GM12878 (cell line): ENCODE measurements around the gene SLC6A7.

ENCODE experiments used
- CTCF ChIP-seq, 3 experiments: IDR thresholded peaks in 2 of 3; conservative IDR thresholded peaks in 1 of 3; 2 replicates each; pipeline ENCODE4 v1.5.1; 2011; ENCODE audit warnings: low read depth in 3 of 3, low read length in 3 of 3, mild to moderate bottlenecking in 3 of 3, control low read depth in 2 of 3, moderate library complexity in 2 of 3, inconsistent platforms in 1 of 3, mixed read lengths in 1 of 3; ENCODE audit not compliant: control insufficient read depth in 2 of 3, insufficient read depth in 1 of 3; ENCODE audit errors: extremely low read depth in 1 of 3
- ESRRA ChIP-seq: IDR thresholded peaks from 2 replicates; pipeline ENCODE4 v1.6.1; 2012; ENCODE audit warnings: mild to moderate bottlenecking, low read length, improper control_type of control experiment
- IRF3 ChIP-seq: fragments of 450-650 bp; IDR thresholded peaks from 2 replicates; pipeline ENCODE4 v1.6.1; 2014; ENCODE audit warnings: mild to moderate bottlenecking
- KDM1A ChIP-seq: fragments of 200-600 bp; sonication (generic); IDR thresholded peaks from 2 replicates; pipeline ENCODE4 v1.6.1; 2016; ENCODE audit warnings: borderline replicate concordance
- NFIC ChIP-seq: IDR thresholded peaks from 2 replicates; pipeline ENCODE4 v1.6.1; 2012; ENCODE audit warnings: low read depth, mild to moderate bottlenecking, inconsistent platforms, low read length, moderate library complexity
- POLR2AphosphoS5 ChIP-seq: IDR thresholded peaks from 2 replicates; pipeline ENCODE4 v1.6.1; 2011; ENCODE audit warnings: mild to moderate bottlenecking, low read length, inconsistent platforms
- TCF3 ChIP-seq: IDR thresholded peaks from 2 replicates; pipeline ENCODE4 v1.6.1; 2012; ENCODE audit warnings: low read depth, mild to moderate bottlenecking, low read length, borderline replicate concordance; ENCODE audit not compliant: insufficient read depth
- USF2 ChIP-seq: IDR thresholded peaks from 2 replicates; pipeline ENCODE4 v1.6.1; 2011; ENCODE audit warnings: low read depth, low read length, improper control_type of control experiment, borderline replicate concordance
- ZSCAN29 ChIP-seq: fragments of 450-650 bp; IDR thresholded peaks from 2 replicates; pipeline ENCODE4 v1.6.1; 2017; ENCODE audit warnings: mild to moderate bottlenecking, moderate library complexity

- TF ChIP-seq CTCF (IDR thresholded peaks at IDR 0.05 in 2 of 3, conservative IDR thresholded peaks at IDR 0.05 in 1 of 3; ENCODE audit: control insufficient read depth in 2 of 3, extremely low read depth in 1 of 3, insufficient read depth in 1 of 3, low read depth in 3 of 3, low read length in 3 of 3) (no peak), NFIC (no peak), POLR2AphosphoS5 (no peak), ESRRA (no peak), USF2 (no peak), IRF3 (no peak), KDM1A (no peak), TCF3 (no peak), ZSCAN29 (no peak)
Measured at GRCh38 chr5:150156027-150156368, 33.9 kb upstream of the SLC6A7 start.
